ENCODE measurements around the gene TNFSF13B.

The TNFSF13B gene

DNA sequence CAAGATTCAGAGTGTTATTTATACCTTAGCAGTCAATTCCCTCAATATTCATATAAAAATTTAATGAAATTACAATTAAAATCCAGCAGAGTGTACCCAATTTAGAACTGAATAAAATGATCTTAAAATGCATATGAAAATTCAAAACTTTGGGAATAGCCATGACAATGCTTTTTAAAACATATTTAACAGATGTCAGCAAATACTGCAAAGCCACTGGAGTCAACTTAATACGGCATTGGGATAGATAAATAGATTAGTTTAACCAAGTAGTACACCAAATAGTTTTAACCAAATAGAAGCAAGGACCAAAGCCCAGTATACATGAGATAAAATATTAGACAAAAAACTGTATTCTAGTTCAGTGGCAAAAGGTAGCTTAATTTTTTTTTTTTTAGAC lies 79.8 kb downstream of the TNFSF13B start:
- DNase-seq (ENCODE audit: low spot score), result no peak

DNA sequence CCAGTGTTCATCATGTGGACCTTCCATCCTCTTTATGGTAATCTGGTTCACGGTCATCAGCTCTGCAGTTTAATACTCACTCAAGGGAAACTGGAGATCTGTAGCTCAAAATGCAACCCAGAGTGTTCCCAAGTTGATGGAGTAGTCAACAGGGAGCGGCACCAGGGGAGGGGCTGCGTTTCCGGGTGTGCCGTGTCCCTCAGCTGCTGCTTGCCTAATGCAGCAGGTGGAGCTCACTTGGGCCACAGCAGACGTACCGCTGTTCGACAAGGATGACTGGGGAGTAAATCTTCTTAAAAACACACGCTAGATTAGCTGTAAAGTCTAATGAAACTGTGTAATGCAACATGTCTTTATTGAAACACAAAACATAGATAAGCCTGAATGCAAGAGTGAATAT lies 81.1 kb downstream of the TNFSF13B start:
- no peak for DNase-seq (ENCODE audit: low spot score)

DNA sequence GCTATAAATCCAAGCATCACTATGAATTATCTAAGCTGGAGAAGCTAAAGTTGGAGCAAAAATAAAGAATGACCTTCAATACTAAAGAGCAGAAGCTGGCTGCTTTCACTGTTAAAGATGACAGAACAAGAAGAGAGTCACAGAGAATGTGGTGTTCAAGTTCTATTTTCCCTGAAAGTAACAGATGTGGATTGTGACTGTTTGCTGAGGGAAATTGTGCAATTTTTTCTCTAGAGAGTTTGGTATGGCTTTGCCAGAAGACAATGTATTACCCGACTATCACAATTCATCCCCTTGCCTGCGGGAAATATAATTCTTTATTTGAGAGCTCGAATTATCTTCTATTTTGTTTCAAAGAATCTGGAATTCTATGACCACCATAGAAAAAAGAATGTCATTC lies 83.1 kb downstream of the TNFSF13B start:
- DNase-seq (ENCODE audit: low spot score), result no peak

DNA sequence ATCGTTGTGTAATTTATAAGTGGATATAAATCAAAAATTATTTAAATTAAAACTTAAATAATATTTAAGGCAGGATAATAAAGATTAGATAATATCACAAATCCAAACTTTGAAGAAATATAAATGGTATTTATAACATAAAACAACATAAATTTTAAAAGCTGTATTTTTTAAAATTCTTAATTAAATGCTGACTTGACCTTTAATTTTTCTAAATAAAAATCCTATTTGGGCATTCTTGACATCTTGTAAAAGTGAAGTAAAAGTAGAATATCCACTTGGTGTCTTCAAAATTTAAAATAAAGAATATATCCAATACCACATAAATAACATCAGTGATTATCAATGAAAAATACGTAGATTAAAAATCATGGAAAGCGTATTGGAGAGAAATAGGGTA lies 87.7 kb downstream of the TNFSF13B start:
- no peak for DNase-seq (ENCODE audit: low spot score)
